GM12891 (cell line): ENCODE results near the gene MRPL55.

Source experiments
- POLR2A ChIP-seq: IDR thresholded peaks from 2 replicates; pipeline ENCODE4 v1.6.1; 2011; ENCODE audit warnings: low read depth, low read length, control low read depth
- POLR2AphosphoS5 ChIP-seq: IDR thresholded peaks from 2 replicates; pipeline ENCODE4 v1.6.1; 2011; ENCODE audit warnings: low read depth, low read length, control low read depth
- POU2F2 ChIP-seq: IDR thresholded peaks from 2 replicates; pipeline ENCODE4 v1.6.1; 2011; ENCODE audit warnings: low read depth, mild to moderate bottlenecking, control low read depth, low read length, moderate library complexity
- SPI1 ChIP-seq: IDR thresholded peaks from 2 replicates; pipeline ENCODE4 v1.6.1; 2011; ENCODE audit warnings: low read depth, low read length, control low read depth
- TAF1 ChIP-seq: IDR thresholded peaks from 2 replicates; pipeline ENCODE4 v1.6.1; 2011; ENCODE audit warnings: low read depth, low read length, control low read depth

DNA sequence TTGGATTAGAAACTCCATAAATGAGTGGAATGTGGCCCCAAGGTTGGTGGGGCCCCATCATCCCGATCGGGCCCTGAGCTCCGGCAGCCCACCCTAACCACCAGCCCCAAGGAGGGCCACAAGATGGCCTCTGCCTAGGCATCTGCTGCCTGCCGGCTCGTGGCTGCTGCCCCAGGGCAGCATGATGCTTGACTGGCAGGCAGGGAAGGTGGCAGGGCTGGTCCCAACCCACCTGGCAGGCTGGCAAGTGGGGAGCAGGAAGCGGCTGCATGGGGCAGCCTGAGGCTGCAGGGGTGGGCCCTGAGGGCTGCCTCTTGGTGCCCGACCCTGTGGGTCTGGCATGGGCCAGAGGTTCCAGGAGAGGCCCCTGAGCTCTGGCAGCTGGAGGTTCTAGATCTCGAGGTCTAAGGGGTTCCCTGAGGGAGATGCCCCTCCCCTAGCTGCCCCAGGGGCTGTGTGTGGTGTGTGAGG, 39.9 kb upstream of the MRPL55 start:
- TF ChIP-seq POLR2AphosphoS5: no peak
- TF ChIP-seq POLR2A: no peak
- no peak for TF ChIP-seq TAF1
- TF ChIP-seq SPI1: no peak
- no peak for TF ChIP-seq POU2F2
